ENCODE results near the gene CDYL. TPM values are rescaled to one million over a fixed set of nuclear protein-coding genes. Genes with fewer than 3 reads are reported as not detected.

Gene CDYL
- polyA plus RNA-seq, 3 donors from 2014 or later, result 4.0 to 19.9 (median 13.4) TPM

- Mint-ChIP-seq H3K27me3 (ENCODE audit: low read depth in 3 of 3) (peaks cover 6 to 22% (median 18%) of the 10 kb centered on the region in 3 donors), H3K4me1 (peaks cover 60 to 73% of the 10 kb centered on the region in 2 donors), H3K36me3 (no peaks in the 10 kb centered on the region), H3K4me3 (peak overlapping the region; percentile 78 to 96 (median 94)), H3K9me3 (no peaks in the 10 kb centered on the region), H3K27ac (peak overlapping the region; percentile 4 to 54 (median 19))
- no peak for DNase-seq
Observed at GRCh38 chr6:4778086-4778485, 1.9 kb downstream of the CDYL start.

DNA sequence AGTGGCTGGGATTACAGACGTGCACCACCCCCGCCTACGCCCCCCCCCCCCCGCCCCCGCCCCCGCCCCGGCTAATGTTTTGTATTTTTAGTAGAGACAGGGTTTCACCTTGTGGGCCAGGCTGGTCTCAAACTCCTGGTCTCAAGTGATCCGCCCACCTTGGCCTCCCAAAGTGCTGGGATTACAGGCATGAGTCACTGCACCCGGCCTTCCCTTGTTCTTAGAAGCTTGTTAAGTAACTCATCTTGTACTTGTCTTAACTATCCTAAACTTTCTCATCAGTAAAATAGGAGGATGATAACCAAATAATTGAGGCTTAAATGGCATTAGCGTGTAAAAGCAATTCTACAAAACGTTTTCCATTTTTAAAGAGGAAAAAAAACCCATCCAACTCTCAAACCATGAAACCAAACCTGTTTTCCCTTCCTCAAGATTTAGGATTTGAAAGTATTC is 4.2 kb downstream of the CDYL start:
- Mint-ChIP-seq H3K9me3 (no peaks in the 10 kb centered on the region), H3K36me3 (no peaks in the 10 kb centered on the region), H3K4me1 (peaks cover 61 to 83% of the 10 kb centered on the region in 2 donors), H3K4me3 (no peak overlapping the region), H3K27me3 (ENCODE audit: low read depth in 3 of 3) (peaks cover 3 to 8% (median 8%) of the 10 kb centered on the region in 3 donors), H3K27ac (no peak overlapping the region)
- DNase-seq, result no peak

DNA sequence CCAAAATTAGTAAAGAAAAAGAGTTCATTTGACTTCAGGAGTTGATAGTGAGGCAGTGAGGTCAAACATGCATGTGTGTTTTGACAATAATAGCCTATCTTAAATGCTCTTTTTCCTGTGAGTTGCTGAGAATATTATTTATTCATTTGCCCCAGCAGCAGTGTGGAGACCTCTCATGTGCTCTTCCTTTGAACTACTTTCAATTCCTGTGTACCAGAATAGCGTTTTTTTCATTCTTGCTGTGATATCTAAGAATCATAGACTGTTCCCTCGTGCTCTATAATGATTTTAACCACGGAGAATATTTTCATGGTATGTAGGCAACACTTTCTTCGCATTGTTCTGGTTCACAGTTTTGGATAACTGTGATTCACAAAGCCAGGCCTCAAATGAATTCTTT is 5.2 kb downstream of the CDYL start:
- no peak for DNase-seq
- no peaks in the 10 kb centered on the region for H3K9me3 Mint-ChIP-seq
- peaks cover 68 to 93% of the 10 kb centered on the region in 2 donors for H3K4me1 Mint-ChIP-seq
- H3K27me3 Mint-ChIP-seq (ENCODE audit: low read depth in 3 of 3), result peaks cover 3 to 8% (median 8%) of the 10 kb centered on the region in 3 donors
- peak overlapping the region in 2 of 5 donors; percentile 25 to 58 for H3K4me3 Mint-ChIP-seq
- no peaks in the 10 kb centered on the region for H3K36me3 Mint-ChIP-seq
- H3K27ac Mint-ChIP-seq, result peak overlapping the region; percentile 11 to 64 (median 38)

DNA sequence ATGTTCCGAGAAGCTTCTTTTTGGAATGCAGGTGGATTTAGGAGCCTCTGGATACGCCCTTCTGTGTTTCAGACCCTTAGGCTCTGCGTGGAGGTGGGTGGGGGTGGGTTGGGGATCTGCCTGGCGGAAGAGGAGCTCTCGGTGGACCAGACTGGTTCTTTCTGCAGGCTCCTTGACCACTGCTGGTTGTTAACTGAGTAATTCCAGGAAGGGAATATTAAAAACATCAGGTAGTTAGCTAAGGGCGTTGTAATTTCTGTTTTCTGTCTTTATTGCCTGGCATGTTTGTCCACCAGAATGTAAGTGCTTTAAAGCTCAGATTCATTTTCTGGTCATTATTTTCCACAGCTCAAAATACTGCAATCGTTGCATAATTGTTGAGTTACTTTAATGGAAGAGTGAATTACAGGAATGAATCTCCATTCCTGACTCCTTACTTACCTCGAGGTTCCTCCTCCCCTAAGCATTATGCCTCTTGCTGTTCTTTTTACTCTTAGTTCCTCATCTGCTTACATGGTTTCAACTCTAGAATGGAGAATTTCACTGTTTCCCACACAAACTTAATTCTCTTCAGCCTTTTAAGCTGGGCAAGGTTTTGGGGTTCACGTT is 5.9 kb downstream of the CDYL start:
- no peaks in the 10 kb centered on the region for H3K36me3 Mint-ChIP-seq
- H3K27me3 Mint-ChIP-seq (ENCODE audit: low read depth in 3 of 3), result peaks cover 2 to 7% (median 6%) of the 10 kb centered on the region in 3 donors
- no peak overlapping the region for H3K4me3 Mint-ChIP-seq
- no peak for DNase-seq
- peak overlapping the region in 3 of 6 donors; percentile 27 to 61 (median 33) for H3K27ac Mint-ChIP-seq
- H3K4me1 Mint-ChIP-seq, result peaks cover 74 to 100% of the 10 kb centered on the region in 2 donors
- no peaks in the 10 kb centered on the region for H3K9me3 Mint-ChIP-seq

DNA sequence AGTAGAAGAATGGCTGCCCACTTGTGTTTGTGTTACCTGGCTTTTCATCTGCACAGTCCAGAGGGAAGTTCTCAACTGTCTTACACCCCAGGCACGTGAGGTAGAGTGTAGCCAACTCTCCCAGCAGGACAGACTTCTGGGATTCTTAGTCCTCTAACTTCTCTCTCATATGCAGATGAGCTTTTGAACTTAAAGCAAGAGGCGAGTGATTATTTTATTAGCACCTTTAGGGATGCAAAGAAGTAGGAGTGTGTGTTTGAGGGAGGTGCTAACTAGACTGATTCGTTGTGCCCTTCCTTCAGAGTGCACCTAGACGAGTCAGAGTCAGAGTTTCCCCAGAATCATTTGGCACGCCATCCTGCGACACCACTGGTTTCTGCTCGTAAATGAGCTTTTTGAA is 10.8 kb downstream of the CDYL start:
- H3K9me3 Mint-ChIP-seq, result no peaks in the 10 kb centered on the region
- DNase-seq, result no peak
- H3K4me1 Mint-ChIP-seq, result peaks cover 57 to 75% of the 10 kb centered on the region in 2 donors
- peaks cover 0 to 3% (median 0%) of the 10 kb centered on the region in 3 donors for H3K36me3 Mint-ChIP-seq
- H3K27ac Mint-ChIP-seq, result peak overlapping the region in 3 of 6 donors; percentile 14 to 89 (median 61)
- H3K4me3 Mint-ChIP-seq, result no peak overlapping the region
- no peaks in the 10 kb centered on the region for H3K27me3 Mint-ChIP-seq (ENCODE audit: low read depth in 3 of 3)

DNA sequence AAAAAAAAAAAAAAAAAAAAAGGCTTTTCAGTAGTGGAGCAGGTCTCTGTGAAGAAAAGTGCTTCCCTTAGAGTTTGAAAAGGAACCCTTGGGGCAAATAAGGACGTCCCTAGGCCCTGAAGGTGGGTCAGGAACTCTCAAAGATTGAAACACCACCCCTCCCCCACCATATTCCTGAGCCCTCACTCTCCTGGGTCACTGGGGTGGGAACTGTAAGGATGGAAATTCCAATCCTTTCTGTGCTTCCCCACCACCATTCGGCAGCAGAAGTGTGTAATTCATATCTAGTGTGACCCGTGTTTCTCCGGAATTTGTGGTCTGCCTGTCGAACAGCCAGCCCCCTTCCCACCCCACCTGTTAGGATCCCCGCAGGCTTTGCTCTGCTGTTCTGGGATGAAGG is 12.3 kb downstream of the CDYL start:
- no peak for DNase-seq
- Mint-ChIP-seq H3K27me3 (ENCODE audit: low read depth in 3 of 3) (no peaks in the 10 kb centered on the region), H3K4me3 (peak overlapping the region in 1 of 5 donors; percentile 6), H3K27ac (peak overlapping the region in 2 of 6 donors; percentile 73 to 80), H3K4me1 (peaks cover 43 to 69% of the 10 kb centered on the region in 2 donors), H3K36me3 (peaks cover 0 to 3% (median 0%) of the 10 kb centered on the region in 3 donors), H3K9me3 (no peaks in the 10 kb centered on the region)

- Mint-ChIP-seq H3K4me1 (peaks cover 37 to 64% of the 10 kb centered on the region in 2 donors), H3K4me3 (peak overlapping the region; percentile 72 to 90 (median 81)), H3K27ac (peak overlapping the region; percentile 73 to 94 (median 89)), H3K27me3 (ENCODE audit: low read depth in 3 of 3) (no peaks in the 10 kb centered on the region), H3K36me3 (peaks cover 0 to 3% (median 0%) of the 10 kb centered on the region in 3 donors), H3K9me3 (no peaks in the 10 kb centered on the region)
- DNase-seq, result no peak
Observed at GRCh38 chr6:4788953-4789584, 12.9 kb downstream of the CDYL start.

DNA sequence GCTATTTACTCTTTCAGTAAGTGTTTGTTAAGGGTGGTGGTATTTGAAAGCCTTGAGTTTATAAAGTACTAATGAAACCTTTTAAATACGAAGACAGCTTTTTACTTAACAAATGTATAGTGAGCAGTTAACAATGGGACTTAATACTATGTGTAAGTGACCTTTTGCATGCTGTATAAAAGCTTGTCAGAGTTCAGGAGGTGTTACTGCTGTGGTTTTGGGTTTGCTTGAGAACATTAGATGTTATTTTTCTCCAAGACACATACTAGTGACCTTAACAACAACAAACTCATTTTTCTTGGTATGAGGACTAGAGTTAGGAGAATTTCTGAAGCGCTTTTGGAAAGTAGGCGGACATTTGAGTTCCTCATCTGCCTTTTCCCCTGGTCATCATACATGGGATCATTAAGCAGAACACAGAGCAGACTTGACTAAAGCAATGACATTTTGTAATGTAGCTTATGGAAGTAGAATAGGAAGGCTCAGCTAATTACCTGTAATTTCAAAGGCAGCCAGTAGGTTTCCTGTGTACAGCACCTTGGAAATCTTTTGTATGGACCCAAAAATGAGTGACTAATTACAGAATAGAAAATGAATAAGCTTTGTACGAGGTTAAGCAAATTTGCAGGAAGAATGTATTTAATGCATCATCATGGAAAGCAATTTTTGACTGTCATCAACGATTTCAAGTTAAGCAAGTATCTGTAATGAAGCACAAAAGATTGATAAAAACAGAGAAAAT is 14.1 kb downstream of the CDYL start:
- DNase-seq, result peak; percentile 16 to 32 (median 24)
- Mint-ChIP-seq H3K4me1 (peaks cover 24 to 57% of the 10 kb centered on the region in 2 donors), H3K4me3 (peak overlapping the region; percentile 72 to 90 (median 81)), H3K27ac (peak overlapping the region; percentile 73 to 94 (median 89)), H3K9me3 (no peaks in the 10 kb centered on the region), H3K27me3 (ENCODE audit: low read depth in 3 of 3) (no peaks in the 10 kb centered on the region), H3K36me3 (peaks cover 0 to 3% (median 0%) of the 10 kb centered on the region in 3 donors)

GRCh38 chr6:4794140-4794707 is 18.0 kb downstream of the CDYL start:
- Mint-ChIP-seq H3K9me3 (no peaks in the 10 kb centered on the region), H3K4me3 (no peak overlapping the region), H3K27me3 (ENCODE audit: low read depth in 3 of 3) (no peaks in the 10 kb centered on the region), H3K4me1 (peaks cover 28 to 47% of the 10 kb centered on the region in 2 donors), H3K36me3 (no peaks in the 10 kb centered on the region), H3K27ac (no peak overlapping the region)
- no peak for DNase-seq

GRCh38 chr6:4797587-4797986 is 21.4 kb downstream of the CDYL start:
- Mint-ChIP-seq H3K27ac (peak overlapping the region in 1 of 6 donors; percentile 5), H3K27me3 (ENCODE audit: low read depth in 3 of 3) (no peaks in the 10 kb centered on the region), H3K4me3 (no peak overlapping the region), H3K9me3 (peaks cover 0 to 4% (median under 1%) of the 10 kb centered on the region in 6 donors), H3K36me3 (peaks cover 0 to 4% (median 0%) of the 10 kb centered on the region in 3 donors), H3K4me1 (peaks cover 48 to 59% of the 10 kb centered on the region in 2 donors)
- DNase-seq, result no peak

DNA sequence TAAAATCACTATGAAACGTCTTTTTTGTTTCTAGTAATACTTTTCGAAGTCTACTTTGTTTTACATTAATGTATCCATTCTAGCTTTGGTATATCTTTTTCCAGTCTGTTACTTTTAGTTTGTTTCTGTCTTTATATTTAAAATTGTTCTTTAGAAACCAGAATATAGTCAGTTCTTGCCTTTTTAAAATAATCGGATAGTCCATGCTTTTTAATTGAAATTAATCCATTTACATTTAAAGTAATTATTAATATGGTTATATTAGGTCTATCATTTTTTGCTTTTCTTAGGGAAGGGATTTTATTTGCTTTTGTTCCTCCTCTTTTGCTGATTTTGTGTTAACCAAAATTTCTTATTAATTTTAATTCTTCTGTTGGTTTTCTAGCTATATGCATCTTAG is 23.7 kb downstream of the CDYL start:
- H3K27me3 Mint-ChIP-seq (ENCODE audit: low read depth in 3 of 3), result no peaks in the 10 kb centered on the region
- H3K36me3 Mint-ChIP-seq, result peaks cover 0 to 4% (median 0%) of the 10 kb centered on the region in 3 donors
- DNase-seq, result no peak
- no peak overlapping the region for H3K27ac Mint-ChIP-seq
- no peak overlapping the region for H3K4me3 Mint-ChIP-seq
- H3K4me1 Mint-ChIP-seq, result peaks cover 70 to 82% of the 10 kb centered on the region in 2 donors
- H3K9me3 Mint-ChIP-seq, result peaks cover 0 to 4% (median under 1%) of the 10 kb centered on the region in 6 donors

GRCh38 chr6:4800662-4801061 is 24.5 kb downstream of the CDYL start:
- Mint-ChIP-seq H3K27me3 (ENCODE audit: low read depth in 3 of 3) (no peaks in the 10 kb centered on the region), H3K36me3 (peaks cover 0 to 4% (median 0%) of the 10 kb centered on the region in 3 donors), H3K4me1 (peaks cover 73 to 89% of the 10 kb centered on the region in 2 donors), H3K9me3 (peaks cover 0 to 4% (median under 1%) of the 10 kb centered on the region in 6 donors), H3K4me3 (no peak overlapping the region), H3K27ac (peak overlapping the region in 3 of 6 donors; percentile 9 to 72 (median 62))
- DNase-seq, result no peak

DNA sequence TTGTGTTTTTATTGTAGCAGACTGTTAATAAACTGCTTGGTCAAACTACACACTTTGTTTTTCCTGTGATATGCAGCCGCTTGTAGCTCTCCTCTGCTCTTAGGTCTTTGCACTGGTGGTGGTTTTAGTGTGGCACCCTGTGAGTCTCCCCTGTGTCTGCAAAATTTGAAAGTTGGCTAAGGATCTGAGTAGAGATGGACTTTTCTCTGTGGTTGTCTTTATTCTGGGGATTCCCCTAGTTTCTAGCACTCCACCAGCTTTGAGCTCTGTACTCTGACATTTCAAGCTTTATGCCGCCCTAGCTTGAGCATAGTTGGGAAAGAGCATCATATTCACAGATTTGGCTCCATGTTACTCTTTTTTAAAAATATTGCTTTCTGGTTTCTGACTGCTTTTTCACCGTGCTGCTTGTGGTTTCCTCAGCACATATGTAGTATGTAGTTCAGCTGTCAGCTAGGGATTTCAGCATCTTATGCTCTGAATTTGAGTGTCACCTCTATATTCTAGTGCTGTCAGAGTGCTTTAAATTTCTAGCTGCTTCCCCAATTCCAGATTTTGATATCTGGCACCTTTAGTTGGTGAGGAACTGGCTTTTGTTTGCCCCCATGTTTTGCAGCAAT is 25.4 kb downstream of the CDYL start:
- H3K27ac Mint-ChIP-seq, result peak overlapping the region; percentile 21 to 84 (median 66)
- DNase-seq, result peak in 2 of 3 donors; percentile 11 to 25
- H3K4me1 Mint-ChIP-seq, result peaks cover 81 to 95% of the 10 kb centered on the region in 2 donors
- peak overlapping the region; percentile 2 to 65 (median 34) for H3K4me3 Mint-ChIP-seq
- peaks cover 0 to 4% (median under 1%) of the 10 kb centered on the region in 6 donors for H3K9me3 Mint-ChIP-seq
- no peaks in the 10 kb centered on the region for H3K27me3 Mint-ChIP-seq (ENCODE audit: low read depth in 3 of 3)
- peaks cover 0 to 4% (median 0%) of the 10 kb centered on the region in 3 donors for H3K36me3 Mint-ChIP-seq

Measured in immature natural killer cell (primary cell).